Activated T-cell treated with anti-CD3 and anti-CD28 coated beads, Interleukin-2, amount 50 U/mL, for 1 hour (primary cell): ENCODE results near the gene ST7L.

ENCODE experiments used
- DNase-seq: peaks from one replicate; pipeline ENCODE4 v3.0.0-alpha.2; 2020

ST7L gene

GRCh38 chr1:112614460-112615065 lies 4.4 kb downstream of the ST7L start:
- no peak for DNase-seq

GRCh38 chr1:112605633-112606327 lies 13.2 kb downstream of the ST7L start:
- DNase-seq, result no peak

GRCh38 chr1:112603541-112603940 lies 15.4 kb downstream of the ST7L start:
- no peak for DNase-seq

GRCh38 chr1:112603012-112603411 lies 15.9 kb downstream of the ST7L start:
- DNase-seq, result no peak

- no peak for DNase-seq
These were observed 19.5 kb downstream of the ST7L start for GRCh38 chr1:112599477-112599876.

GRCh38 chr1:112594208-112594876 lies 24.6 kb downstream of the ST7L start:
- no peak for DNase-seq

GRCh38 chr1:112589766-112590165 lies 29.2 kb downstream of the ST7L start:
- DNase-seq, result no peak

- no peak for DNase-seq
These were observed 35.6 kb downstream of the ST7L start for GRCh38 chr1:112583366-112583765.

- DNase-seq, result no peak
These were observed 37.3 kb downstream of the ST7L start for GRCh38 chr1:112581586-112582192.

GRCh38 chr1:112579801-112580510 lies 39.0 kb downstream of the ST7L start:
- no peak for DNase-seq

GRCh38 chr1:112576240-112576639 lies 42.7 kb downstream of the ST7L start:
- no peak for DNase-seq

- DNase-seq, result no peak
These were observed 43.7 kb downstream of the ST7L start for GRCh38 chr1:112575154-112575804.

GRCh38 chr1:112565800-112566199 lies 53.1 kb downstream of the ST7L start:
- DNase-seq, result no peak

- no peak for DNase-seq
These were observed 54.9 kb downstream of the ST7L start for GRCh38 chr1:112564081-112564480.

- no peak for DNase-seq
These were observed 55.6 kb downstream of the ST7L start for GRCh38 chr1:112563341-112563740.

- no peak for DNase-seq
These were observed 60.3 kb downstream of the ST7L start for GRCh38 chr1:112558634-112559033.

- DNase-seq, result no peak
These were observed 61.6 kb downstream of the ST7L start for GRCh38 chr1:112557385-112557784.

- DNase-seq, result no peak
These were observed 64.5 kb downstream of the ST7L start for GRCh38 chr1:112554411-112554810.

GRCh38 chr1:112549590-112549989 lies 69.4 kb downstream of the ST7L start:
- DNase-seq, result no peak

- no peak for DNase-seq
These were observed 70.4 kb downstream of the ST7L start for GRCh38 chr1:112548547-112548946.

- no peak for DNase-seq
These were observed 72.9 kb downstream of the ST7L start for GRCh38 chr1:112546076-112546475.

- no peak for DNase-seq
These were observed 74.2 kb downstream of the ST7L start for GRCh38 chr1:112544751-112545150.
